ENCODE data around the gene RAB27A. TPM values are rescaled to one million over a fixed set of nuclear protein-coding genes. Genes with fewer than 3 reads are reported as not detected.

Gene RAB27A
- total RNA-seq, 1 experiment from 2014 or later, result 4.7 TPM

DNA sequence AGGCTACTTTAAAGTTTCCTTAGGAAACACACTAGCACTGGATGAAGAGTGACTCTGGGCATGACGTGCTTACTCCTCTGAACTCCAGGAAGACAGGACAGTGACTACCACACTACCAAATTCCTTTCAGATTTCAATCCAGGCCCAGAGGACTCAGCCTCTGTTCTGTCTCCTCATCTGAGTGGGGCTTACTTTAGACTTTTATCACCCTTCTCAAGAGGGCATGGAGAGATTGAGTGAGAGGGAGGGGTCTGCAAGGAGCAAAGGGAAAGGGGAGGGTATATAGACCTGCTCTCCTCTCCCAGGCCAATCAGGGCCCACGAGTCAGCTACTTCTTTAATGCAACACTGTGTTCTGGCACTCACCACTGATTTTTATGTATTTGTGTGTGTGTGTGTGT is 63.5 kb downstream of the RAB27A start:
- H3K27ac Mint-ChIP-seq, result no peak overlapping the region
- no peak overlapping the region for H3K4me3 Mint-ChIP-seq
- ATAC-seq, result peak; percentile 62
- H3K36me3 Mint-ChIP-seq, result no peaks in the 10 kb centered on the region
- DNase-seq (ENCODE audit: low spot score), result no peak
- no peaks in the 10 kb centered on the region; the same call in 1 of the 2 replicates for H3K9me3 Mint-ChIP-seq
- no peak for TF ChIP-seq TEAD1 (CRISPR knock-in tag; IDR thresholded peaks at IDR 0.05)
- TF ChIP-seq, protein P1, sequence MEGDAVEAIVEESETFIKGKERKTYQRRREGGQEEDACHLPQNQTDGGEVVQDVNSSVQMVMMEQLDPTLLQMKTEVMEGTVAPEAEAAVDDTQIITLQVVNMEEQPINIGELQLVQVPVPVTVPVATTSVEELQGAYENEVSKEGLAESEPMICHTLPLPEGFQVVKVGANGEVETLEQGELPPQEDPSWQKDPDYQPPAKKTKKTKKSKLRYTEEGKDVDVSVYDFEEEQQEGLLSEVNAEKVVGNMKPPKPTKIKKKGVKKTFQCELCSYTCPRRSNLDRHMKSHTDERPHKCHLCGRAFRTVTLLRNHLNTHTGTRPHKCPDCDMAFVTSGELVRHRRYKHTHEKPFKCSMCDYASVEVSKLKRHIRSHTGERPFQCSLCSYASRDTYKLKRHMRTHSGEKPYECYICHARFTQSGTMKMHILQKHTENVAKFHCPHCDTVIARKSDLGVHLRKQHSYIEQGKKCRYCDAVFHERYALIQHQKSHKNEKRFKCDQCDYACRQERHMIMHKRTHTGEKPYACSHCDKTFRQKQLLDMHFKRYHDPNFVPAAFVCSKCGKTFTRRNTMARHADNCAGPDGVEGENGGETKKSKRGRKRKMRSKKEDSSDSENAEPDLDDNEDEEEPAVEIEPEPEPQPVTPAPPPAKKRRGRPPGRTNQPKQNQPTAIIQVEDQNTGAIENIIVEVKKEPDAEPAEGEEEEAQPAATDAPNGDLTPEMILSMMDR (IDR thresholded peaks at IDR 0.05), result no peak
- TF ChIP-seq, protein P2, sequence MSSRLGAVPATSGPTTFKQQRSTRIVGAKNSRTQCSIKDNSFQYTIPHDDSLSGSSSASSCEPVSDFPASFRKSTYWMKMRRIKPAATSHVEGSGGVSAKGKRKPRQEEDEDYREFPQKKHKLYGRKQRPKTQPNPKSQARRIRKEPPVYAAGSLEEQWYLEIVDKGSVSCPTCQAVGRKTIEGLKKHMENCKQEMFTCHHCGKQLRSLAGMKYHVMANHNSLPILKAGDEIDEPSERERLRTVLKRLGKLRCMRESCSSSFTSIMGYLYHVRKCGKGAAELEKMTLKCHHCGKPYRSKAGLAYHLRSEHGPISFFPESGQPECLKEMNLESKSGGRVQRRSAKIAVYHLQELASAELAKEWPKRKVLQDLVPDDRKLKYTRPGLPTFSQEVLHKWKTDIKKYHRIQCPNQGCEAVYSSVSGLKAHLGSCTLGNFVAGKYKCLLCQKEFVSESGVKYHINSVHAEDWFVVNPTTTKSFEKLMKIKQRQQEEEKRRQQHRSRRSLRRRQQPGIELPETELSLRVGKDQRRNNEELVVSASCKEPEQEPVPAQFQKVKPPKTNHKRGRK (CRISPR knock-in tag; IDR thresholded peaks at IDR 0.05; ENCODE audit: borderline replicate concordance), result no peak
- POLR2A ChIA-PET, result interaction anchor here (1.0 kb wide), 1 partner anchor 93 kb away, joined by 3 read pairs; the partner anchor contains the start of genes PIGB and PIGBOS1
- no peaks in the 10 kb centered on the region for H3K27me3 Mint-ChIP-seq (ENCODE audit: low read depth)
- H3K4me1 Mint-ChIP-seq, result peaks cover 21% of the 10 kb centered on the region
- CTCF ChIA-PET, result no interaction called here

DNA sequence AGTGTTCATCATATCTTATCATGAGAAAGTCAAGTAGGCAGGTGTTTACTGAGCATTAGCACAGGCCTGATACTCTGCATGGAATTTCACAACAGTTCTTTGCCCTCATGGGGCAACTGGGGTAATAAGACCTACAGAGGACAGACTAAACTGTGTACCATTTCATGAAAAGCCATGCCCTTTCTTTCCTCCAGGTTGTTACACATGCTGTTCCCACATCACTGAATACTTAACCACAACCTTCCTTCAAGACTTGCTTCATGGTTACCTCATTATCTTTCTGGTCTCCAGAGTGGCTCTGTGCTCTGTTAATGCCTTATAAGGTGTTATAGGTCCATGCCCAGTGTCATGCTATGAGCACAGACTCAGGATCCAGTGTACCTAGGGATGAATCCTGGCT is 64.7 kb downstream of the RAB27A start:
- no peak overlapping the region for H3K27ac Mint-ChIP-seq
- no peaks in the 10 kb centered on the region for H3K36me3 Mint-ChIP-seq
- ATAC-seq (peak; percentile 28; the same call in 1 of the 2 replicates), DNase-seq (ENCODE audit: low spot score) (no peak)
- H3K4me3 Mint-ChIP-seq, result no peak overlapping the region
- POLR2A ChIA-PET, result no interaction called here
- CTCF ChIA-PET, result no interaction called here
- H3K27me3 Mint-ChIP-seq (ENCODE audit: low read depth), result no peaks in the 10 kb centered on the region
- H3K9me3 Mint-ChIP-seq, result no peaks in the 10 kb centered on the region
- peaks cover 19% of the 10 kb centered on the region for H3K4me1 Mint-ChIP-seq
- TF ChIP-seq NFE2L1 (CRISPR knock-in tag; IDR thresholded peaks at IDR 0.05) (no peak), ZBTB21 (CRISPR knock-in tag; IDR thresholded peaks at IDR 0.05; ENCODE audit: borderline replicate concordance) (no peak), CBFB (CRISPR knock-in tag; IDR thresholded peaks at IDR 0.05; ENCODE audit: low read depth) (no peak), JUN (CRISPR knock-in tag; IDR thresholded peaks at IDR 0.05) (no peak), NFATC4 (CRISPR knock-in tag; IDR thresholded peaks at IDR 0.05) (no peak), SMAD4 (CRISPR knock-in tag; IDR thresholded peaks at IDR 0.05) (no peak), GABPB1 (CRISPR knock-in tag; IDR thresholded peaks at IDR 0.05) (no peak), ZNF232 (CRISPR knock-in tag; IDR thresholded peaks at IDR 0.05) (no peak), TP53 (CRISPR knock-in tag; IDR thresholded peaks at IDR 0.05) (no peak)
- TF ChIP-seq, protein P3, sequence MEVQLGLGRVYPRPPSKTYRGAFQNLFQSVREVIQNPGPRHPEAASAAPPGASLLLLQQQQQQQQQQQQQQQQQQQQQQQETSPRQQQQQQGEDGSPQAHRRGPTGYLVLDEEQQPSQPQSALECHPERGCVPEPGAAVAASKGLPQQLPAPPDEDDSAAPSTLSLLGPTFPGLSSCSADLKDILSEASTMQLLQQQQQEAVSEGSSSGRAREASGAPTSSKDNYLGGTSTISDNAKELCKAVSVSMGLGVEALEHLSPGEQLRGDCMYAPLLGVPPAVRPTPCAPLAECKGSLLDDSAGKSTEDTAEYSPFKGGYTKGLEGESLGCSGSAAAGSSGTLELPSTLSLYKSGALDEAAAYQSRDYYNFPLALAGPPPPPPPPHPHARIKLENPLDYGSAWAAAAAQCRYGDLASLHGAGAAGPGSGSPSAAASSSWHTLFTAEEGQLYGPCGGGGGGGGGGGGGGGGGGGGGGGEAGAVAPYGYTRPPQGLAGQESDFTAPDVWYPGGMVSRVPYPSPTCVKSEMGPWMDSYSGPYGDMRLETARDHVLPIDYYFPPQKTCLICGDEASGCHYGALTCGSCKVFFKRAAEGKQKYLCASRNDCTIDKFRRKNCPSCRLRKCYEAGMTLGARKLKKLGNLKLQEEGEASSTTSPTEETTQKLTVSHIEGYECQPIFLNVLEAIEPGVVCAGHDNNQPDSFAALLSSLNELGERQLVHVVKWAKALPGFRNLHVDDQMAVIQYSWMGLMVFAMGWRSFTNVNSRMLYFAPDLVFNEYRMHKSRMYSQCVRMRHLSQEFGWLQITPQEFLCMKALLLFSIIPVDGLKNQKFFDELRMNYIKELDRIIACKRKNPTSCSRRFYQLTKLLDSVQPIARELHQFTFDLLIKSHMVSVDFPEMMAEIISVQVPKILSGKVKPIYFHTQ (CRISPR knock-in tag; IDR thresholded peaks at IDR 0.05), result no peak
- TF ChIP-seq, protein P4, sequence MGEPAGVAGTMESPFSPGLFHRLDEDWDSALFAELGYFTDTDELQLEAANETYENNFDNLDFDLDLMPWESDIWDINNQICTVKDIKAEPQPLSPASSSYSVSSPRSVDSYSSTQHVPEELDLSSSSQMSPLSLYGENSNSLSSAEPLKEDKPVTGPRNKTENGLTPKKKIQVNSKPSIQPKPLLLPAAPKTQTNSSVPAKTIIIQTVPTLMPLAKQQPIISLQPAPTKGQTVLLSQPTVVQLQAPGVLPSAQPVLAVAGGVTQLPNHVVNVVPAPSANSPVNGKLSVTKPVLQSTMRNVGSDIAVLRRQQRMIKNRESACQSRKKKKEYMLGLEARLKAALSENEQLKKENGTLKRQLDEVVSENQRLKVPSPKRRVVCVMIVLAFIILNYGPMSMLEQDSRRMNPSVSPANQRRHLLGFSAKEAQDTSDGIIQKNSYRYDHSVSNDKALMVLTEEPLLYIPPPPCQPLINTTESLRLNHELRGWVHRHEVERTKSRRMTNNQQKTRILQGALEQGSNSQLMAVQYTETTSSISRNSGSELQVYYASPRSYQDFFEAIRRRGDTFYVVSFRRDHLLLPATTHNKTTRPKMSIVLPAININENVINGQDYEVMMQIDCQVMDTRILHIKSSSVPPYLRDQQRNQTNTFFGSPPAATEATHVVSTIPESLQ (CRISPR knock-in tag; IDR thresholded peaks at IDR 0.05), result no peak
- TF ChIP-seq, protein P5, sequence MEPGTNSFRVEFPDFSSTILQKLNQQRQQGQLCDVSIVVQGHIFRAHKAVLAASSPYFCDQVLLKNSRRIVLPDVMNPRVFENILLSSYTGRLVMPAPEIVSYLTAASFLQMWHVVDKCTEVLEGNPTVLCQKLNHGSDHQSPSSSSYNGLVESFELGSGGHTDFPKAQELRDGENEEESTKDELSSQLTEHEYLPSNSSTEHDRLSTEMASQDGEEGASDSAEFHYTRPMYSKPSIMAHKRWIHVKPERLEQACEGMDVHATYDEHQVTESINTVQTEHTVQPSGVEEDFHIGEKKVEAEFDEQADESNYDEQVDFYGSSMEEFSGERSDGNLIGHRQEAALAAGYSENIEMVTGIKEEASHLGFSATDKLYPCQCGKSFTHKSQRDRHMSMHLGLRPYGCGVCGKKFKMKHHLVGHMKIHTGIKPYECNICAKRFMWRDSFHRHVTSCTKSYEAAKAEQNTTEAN (CRISPR knock-in tag; IDR thresholded peaks at IDR 0.05), result no peak
- TF ChIP-seq, protein P6, sequence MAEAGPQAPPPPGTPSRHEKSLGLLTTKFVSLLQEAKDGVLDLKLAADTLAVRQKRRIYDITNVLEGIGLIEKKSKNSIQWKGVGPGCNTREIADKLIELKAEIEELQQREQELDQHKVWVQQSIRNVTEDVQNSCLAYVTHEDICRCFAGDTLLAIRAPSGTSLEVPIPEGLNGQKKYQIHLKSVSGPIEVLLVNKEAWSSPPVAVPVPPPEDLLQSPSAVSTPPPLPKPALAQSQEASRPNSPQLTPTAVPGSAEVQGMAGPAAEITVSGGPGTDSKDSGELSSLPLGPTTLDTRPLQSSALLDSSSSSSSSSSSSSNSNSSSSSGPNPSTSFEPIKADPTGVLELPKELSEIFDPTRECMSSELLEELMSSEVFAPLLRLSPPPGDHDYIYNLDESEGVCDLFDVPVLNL (CRISPR knock-in tag; IDR thresholded peaks at IDR 0.05; ENCODE audit: borderline replicate concordance, low read depth), result no peak
- TF ChIP-seq, protein P7, sequence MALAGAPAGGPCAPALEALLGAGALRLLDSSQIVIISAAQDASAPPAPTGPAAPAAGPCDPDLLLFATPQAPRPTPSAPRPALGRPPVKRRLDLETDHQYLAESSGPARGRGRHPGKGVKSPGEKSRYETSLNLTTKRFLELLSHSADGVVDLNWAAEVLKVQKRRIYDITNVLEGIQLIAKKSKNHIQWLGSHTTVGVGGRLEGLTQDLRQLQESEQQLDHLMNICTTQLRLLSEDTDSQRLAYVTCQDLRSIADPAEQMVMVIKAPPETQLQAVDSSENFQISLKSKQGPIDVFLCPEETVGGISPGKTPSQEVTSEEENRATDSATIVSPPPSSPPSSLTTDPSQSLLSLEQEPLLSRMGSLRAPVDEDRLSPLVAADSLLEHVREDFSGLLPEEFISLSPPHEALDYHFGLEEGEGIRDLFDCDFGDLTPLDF (CRISPR knock-in tag; IDR thresholded peaks at IDR 0.05), result no peak
- TF ChIP-seq, protein P8, sequence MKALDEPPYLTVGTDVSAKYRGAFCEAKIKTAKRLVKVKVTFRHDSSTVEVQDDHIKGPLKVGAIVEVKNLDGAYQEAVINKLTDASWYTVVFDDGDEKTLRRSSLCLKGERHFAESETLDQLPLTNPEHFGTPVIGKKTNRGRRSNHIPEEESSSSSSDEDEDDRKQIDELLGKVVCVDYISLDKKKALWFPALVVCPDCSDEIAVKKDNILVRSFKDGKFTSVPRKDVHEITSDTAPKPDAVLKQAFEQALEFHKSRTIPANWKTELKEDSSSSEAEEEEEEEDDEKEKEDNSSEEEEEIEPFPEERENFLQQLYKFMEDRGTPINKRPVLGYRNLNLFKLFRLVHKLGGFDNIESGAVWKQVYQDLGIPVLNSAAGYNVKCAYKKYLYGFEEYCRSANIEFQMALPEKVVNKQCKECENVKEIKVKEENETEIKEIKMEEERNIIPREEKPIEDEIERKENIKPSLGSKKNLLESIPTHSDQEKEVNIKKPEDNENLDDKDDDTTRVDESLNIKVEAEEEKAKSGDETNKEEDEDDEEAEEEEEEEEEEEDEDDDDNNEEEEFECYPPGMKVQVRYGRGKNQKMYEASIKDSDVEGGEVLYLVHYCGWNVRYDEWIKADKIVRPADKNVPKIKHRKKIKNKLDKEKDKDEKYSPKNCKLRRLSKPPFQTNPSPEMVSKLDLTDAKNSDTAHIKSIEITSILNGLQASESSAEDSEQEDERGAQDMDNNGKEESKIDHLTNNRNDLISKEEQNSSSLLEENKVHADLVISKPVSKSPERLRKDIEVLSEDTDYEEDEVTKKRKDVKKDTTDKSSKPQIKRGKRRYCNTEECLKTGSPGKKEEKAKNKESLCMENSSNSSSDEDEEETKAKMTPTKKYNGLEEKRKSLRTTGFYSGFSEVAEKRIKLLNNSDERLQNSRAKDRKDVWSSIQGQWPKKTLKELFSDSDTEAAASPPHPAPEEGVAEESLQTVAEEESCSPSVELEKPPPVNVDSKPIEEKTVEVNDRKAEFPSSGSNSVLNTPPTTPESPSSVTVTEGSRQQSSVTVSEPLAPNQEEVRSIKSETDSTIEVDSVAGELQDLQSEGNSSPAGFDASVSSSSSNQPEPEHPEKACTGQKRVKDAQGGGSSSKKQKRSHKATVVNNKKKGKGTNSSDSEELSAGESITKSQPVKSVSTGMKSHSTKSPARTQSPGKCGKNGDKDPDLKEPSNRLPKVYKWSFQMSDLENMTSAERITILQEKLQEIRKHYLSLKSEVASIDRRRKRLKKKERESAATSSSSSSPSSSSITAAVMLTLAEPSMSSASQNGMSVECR (CRISPR knock-in tag; IDR thresholded peaks at IDR 0.05; ENCODE audit: borderline replicate concordance), result no peak
